Measurements from ENCODE around the gene HSD3B7.

Gene HSD3B7

DNA sequence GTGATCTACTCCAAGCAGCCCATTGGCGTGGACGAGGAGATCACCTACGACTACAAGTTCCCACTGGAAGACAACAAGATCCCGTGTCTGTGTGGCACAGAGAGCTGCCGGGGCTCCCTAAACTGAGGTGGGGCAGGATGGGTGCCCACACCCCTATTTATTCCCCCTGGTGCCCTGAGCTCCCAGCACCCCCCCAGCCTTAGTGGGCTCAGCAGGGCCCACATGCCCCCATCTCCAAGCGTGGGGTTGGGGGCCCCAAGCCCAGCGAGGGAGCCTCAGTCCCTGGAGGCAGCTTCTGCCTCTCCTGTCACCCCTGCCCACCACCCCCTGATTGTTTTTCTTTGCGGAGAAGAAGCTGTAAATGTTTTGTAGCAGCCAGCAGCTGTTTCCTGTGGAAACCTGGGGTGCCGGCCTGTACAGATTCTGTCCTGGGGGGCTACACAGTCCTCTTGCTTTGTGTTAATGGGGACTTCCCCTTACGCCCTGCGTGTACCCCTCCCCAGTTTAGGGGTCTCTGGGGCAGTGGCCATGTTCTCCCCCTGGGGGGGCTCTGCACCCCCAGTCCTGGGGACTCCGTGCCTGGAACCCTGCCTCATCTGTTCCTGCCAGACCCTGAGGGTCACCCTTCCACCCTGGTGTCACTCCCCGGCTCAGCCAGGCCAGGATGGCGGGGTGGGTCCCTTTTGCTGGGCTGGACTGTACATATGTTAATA lies 953 bp upstream of the HSD3B7 start:
- no peak for DNase-seq

DNA sequence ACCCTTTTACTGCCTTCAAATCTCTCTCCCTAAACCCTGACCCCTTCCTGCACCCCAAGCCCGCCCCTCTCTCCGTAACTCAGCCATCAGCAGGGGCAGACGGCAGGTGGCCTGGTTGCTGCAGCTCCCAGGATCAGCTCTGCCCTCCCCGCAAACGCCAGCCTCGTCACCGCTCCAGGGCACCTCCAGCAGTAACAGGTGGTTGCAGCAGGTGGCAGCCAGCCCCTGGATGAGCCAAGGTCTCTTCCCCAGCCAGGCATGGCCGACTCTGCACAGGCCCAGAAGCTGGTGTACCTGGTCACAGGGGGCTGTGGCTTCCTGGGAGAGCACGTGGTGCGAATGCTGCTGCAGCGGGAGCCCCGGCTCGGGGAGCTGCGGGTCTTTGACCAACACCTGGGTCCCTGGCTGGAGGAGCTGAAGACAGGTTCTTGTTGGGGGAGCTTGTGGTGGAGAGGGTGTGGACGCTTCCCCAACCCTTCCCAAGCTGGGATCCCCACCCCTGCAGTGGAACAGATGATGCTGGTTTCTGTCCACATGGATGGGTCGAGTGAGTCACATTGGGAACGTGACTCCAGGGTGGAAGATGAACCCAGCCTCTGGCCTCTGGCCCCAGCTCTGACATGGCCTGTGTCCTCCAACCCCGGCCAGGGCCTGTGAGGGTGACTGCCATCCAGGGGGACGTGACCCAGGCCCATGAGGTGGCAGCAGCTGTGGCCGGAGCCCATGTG lies 558 bp downstream of the HSD3B7 start:
- DNase-seq: no peak

DNA sequence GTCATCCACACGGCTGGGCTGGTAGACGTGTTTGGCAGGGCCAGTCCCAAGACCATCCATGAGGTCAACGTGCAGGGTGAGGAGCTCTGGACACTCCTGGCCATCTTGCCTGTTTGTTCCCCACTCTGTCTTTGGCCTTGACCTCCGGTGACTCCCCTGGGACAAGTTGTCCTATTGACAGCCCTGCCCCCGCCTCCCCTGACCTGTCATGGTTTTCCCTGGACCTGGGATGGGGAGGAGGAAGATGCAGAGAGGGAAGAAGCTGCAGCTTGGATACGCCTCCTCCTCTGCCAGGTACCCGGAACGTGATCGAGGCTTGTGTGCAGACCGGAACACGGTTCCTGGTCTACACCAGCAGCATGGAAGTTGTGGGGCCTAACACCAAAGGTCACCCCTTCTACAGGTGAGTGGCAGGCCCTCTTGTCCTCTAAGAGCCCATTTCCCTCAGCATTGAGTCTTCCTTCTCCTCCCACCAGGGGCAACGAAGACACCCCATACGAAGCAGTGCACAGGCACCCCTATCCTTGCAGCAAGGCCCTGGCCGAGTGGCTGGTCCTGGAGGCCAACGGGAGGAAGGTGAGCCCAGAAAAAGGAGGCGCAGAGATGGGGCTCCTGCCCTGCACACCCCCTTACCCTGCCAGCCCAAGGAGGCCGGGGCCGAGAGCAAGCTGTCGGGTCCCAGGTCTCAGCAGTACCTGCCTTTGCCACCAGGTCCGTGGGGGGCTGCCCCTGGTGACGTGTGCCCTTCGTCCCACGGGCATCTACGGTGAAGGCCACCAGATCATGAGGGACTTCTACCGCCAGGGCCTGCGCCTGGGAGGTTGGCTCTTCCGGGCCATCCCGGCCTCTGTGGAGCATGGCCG lies 1.4 kb downstream of the HSD3B7 start:
- no peak for DNase-seq

DNA sequence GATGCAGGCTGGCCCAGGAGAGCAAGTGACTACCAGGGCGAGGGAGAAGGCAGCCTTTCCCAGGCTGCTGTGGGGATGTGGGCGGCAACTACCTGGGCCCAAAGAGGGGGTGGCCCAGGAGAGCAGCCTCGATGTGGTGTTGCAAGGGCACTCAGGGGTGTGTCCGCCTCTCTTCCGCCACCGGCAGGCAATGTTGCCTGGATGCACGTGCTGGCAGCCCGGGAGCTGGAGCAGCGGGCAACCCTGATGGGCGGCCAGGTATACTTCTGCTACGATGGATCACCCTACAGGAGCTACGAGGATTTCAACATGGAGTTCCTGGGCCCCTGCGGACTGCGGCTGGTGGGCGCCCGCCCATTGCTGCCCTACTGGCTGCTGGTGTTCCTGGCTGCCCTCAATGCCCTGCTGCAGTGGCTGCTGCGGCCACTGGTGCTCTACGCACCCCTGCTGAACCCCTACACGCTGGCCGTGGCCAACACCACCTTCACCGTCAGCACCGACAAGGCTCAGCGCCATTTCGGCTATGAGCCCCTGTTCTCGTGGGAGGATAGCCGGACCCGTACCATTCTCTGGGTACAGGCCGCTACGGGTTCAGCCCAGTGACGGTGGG lies 2.7 kb downstream of the HSD3B7 start:
- no peak for DNase-seq

DNA sequence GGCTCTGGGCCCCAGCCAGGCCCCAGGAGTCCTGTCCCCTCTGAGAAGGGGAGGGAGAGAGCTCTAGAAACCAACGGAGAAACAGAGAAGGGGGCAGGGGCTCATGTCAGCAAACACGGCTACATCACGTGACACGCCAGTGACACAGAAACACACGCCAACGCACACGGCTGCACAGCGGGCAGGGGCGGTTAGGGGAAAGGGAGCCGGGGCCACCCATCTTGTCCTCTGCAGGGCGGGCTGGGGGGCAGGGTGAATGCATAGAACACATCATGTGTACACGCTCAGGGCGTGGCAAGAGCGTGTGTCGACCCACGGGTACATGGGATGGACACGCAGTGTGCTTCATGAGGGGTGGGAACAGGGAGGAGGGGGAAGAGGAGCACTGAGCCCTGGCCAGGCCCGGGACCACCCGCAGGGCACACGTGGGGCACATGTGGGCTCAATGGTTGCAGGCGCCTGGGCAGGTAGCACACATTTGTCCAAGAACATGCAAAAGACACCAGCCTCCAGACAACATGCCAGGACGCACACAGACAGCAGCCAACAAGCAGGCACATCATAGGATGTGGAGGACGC lies 4.6 kb downstream of the HSD3B7 start:
- no peak for DNase-seq

DNA sequence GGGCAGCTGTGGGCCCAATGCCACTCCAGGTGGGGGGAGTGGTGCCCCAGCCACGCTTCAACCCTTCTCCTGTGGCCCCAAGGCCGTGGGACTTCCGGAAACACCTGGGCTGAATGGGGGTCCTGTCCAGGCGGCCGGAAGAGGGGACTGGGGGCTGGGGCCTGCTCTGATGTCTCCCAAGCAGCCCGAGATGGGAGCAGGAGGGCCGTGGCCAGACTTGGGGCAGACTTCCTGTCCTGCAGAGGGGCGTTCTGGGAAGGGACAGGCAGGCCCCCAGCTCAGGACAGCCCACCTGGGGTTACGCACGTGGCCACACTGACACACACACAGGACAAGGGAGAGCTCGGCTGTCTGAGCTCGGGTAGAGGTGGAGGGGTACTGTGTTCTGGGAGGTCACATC lies 5.1 kb downstream of the HSD3B7 start:
- no peak for DNase-seq

DNA sequence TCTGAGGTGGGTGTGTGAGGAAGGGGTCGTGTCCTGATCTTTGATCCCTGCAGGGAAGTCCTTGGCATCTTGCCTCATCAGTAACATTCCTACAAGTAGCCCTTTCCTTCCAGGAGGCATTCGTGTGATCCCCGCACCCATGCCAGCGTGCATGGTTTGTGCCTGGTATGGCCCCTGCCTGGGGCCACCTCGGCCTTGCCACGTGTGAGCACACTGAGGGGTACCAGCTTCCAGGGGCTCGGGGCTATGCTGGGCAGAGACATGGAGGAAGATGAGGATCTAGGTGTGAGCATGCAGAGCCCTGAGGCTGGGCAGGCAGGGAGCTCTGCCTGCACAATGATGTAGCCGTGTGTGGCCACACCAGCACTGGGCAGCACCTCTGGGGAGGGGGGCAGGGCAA lies 6.0 kb downstream of the HSD3B7 start:
- no peak for DNase-seq

DNA sequence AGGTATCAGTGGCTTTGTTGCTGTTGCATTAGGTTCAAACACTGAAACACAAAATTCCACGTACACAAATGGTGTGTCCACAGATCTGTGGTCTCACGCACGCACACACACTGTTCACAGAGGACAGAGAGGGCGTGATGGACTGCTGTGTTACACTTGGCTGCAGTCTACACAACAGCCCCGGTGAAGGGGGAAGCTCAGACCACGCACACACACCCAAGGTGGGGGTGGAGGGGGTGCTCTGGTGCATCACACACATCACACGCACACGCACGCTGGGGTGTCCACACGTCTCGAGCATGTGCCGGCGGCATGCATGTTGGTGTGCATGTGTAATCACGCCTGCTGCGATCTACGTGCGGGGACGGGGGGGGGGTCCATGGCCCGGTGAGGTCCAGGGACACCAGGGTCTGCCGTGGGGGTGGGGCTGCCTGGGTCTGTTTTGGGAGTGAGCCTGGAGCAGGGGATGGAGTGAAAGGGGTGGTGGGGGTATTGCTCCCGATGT lies 7.3 kb downstream of the HSD3B7 start:
- DNase-seq: no peak

DNA sequence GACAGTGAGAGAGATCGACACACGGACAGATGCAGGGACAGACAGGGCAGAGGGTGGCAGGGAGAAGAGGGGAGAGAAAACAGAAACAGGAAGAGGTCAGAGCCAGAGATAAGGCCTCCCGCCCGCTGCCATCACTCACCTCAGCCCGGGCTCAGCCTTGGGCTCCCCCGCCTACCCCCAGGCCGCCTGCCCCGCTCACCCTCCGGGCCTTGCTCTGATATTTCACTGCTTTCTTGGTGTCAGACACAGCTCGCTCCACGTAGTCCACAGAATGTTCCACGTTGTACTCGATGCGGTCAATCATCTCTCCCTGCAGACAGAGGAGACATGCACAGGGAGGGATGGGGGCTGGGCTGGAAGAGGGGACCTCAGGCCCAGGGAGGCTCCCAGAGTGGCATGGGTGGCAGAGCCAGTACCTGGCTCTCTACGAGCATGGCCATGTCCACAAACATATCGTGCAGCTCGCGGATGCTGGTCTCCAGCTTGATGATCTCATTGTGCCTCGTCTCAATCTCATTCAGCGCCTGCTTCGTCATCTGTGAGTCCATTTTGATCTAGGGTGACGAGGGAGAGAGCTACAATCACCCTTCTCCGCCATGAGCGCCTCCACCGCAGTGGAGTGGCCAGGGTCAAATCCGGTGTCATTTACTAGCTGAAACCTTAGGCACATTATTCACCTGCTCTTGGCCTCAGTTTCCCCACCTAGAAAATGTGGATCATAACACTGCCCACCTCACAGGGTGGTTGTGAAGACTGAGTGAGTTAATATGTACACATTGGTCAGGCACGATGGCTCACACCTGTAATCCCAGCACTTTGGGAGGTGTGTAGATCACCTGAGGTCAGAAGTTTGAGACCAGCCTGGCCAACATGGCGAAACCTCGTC lies 8.2 kb downstream of the HSD3B7 start:
- no peak for DNase-seq

DNA sequence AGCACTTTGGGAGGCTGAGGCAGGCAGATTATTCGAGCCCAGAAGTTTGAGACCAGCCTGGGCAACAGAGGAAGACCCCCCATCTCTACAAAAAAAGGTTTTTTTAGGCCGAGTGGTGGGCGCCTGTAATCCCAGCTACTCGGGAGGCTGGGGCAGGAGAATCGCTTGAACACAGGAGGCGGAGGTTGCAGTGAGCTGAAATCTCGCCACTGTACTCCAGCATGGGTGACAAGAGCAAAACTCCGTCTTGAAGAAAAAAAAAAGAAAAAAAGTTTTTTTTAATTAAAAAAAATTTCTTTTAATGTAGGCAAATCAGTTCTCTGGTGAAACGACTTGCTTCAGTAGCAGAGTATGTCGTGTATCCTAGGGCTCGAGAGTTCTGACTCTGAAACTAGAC lies 10.9 kb downstream of the HSD3B7 start:
- DNase-seq: no peak

DNA sequence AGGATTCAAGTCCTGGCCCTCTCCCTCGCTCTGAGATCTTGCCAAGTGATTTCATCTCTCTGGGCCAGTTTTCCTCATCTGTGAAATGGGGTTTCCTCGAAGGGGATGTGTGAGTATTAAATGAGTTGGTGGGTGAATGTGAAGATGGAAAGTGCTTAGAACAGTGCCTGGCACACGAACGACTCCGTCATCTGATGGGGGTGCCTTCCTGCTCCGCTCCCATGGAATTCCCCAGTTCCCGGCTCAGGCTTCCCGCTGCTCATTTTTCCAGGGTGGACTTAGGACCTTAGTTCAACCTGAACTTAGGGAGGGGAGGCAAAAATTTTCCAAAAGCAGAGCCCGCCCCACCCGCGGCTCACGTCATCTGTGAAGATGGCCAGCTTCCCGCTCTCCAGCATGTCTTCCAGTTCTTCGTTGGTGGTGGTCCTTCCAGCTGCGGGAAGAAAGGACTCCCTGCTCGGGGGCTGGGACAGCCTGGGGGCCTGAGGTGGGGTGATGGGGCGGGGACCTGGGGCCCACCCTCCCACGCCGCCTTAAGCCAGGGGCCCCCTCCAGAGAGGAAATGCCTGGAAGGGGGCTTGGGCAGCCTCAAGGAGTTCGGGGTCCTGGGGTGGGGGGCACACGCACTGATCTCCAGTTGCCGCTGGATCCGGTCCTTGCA lies 11.4 kb downstream of the HSD3B7 start:
- DNase-seq: no peak

DNA sequence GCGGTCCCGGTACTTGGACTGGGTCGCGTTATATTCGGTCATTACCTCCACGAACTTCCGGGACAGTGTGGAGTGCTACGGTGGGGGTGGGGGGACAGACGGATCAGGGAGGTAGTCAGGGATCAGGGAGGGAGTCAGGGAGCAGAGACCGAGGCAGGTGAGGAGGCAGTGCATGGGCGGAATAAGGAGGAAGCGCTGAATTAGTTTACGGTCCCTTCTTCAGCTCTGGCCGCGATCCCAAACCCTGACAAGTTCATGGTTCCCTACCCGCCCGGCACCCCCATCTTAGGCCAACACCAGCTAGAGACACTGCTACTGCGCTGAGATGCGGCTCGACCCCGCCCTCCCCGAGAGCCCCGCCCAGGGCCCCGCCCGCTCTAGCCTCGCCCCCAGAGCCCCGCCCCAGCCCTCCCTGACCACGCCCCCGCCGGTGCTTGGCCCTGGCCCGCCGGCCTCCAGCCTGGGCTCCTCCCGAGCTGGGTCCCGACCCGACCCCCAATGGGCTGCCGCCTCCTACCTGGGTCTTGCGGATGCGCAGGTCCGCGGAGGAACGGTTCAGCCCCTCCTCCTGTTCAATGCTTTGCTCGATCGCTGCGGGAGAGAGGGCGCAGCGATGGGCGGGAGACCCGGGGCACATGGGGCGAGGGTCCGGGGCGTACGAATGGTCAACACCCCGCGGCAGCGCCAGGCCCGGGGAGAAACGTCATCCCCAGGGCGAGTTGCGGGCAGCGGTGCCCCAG lies 12.1 kb downstream of the HSD3B7 start:
- DNase-seq: no peak

DNA sequence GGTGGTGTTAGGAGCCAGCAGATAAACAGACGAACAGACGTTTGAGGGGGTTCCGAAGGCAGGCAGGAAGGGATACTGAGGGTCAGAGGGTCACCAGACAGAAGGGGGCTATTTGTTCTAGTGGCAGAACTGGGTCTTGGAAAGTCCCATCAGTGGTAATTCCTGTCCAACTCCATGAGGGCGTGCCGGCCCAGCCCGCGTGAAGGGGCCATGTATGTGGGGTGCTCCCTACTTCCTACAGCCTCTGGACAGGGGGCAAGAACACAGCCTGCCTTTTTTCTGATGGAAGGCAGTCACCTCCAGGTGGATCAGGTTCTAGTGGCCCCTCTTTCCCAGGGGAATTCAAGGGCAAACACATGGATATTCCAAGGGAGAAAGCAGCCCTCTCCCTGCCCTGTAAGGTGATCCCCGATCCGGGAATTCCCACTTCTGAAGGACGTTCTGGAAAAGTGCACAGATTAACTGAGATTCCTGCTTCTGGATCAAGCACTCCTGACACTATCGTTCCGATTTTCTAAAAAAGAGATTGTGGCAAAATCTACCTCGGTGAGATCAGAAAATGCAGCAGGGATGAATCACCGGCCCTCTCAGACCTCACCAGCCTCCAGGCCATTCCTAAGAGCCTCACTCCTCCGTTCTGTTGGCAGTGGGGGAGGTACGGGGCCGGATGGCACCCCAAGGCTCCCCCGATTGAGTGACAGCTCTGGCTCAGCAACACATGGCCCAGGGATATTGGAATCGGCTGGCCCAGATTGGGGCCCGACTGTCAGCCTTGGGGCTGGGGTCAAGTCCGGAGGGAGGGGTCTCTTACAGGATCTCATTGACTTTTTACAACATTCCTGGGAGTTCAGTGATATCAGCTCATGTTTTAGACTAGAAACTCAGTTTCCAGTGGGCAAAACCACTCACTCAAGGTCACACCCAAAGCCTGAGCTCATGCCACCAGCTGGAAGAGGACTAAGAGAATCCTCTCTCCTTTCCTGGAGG lies 13.0 kb downstream of the HSD3B7 start:
- DNase-seq: no peak

DNA sequence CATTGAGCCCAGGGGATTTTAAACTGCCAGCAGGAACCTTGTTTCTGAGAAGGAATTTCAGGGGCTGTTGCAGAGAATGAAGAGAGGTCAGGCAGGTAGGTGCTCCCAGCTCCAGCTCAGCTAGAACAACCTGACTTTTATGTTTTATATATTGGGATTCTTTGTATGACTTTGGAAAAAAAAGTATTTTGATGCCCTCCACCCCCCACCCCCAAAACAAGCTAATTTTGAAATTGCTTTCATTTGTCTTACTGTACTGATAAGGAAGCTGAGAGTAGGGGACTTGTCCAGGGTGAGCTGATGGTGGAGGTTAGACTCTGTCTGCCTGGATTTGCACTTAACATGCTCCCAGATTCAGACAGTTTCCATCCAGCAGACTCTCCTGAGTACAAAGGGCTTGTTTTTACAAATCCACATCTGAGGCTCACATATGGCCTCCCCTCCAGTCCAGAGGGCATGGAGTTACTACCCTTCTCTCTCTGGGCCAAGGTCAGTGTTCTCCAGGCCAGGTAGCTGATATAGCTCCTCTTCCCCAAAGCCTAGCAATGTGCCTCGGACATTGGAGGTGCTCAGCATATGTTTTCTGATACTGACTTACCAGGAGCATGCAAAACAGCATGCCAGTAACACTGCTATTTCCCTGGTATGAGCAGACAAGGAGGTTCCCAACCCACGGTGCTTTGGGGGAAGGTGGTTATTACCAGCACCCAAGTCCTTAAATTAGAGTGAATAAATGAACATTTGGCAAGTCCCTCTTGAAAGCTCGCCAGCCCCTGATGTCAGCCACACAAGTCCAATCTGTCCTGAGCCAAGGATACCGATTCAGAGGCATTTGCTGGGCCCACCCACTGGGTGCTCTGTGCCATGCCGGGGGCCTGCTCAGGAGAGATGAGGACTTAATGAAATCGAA lies 14.1 kb downstream of the HSD3B7 start:
- no peak for DNase-seq

DNA sequence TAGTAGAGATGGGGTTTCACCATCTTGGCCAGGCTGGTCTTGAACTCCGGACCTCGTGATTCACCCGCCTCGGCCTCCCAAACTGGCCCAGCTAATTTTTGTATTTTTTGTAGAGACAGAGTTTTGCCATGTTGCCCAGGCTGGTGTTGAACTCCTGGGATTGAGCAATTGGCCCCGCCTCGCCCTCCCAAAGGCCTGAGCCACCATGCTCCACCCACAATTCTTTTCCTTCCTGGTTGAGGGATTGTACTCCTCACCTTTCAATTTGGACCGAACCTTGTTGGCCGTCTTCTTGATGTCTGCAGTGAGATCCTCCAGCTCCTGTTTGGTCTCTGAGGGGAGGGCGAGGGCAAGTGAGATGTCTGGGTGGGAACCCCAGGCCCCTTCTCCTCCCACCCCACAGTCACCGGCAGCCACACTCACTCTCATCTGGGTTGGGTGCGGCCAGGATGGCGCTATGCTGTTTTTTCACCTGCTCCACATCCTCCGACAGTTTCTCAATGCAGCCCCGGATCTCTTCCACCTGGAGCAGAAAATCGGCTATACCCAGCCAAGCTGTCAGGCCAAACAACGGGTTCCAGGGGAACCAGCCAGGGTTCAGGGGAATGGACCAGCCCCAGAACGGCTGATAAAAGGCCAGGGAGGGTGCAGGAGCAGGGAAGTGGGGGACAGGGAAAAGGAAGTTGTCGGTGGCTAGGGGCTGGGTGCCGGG lies 15.8 kb downstream of the HSD3B7 start:
- DNase-seq: no peak

DNA sequence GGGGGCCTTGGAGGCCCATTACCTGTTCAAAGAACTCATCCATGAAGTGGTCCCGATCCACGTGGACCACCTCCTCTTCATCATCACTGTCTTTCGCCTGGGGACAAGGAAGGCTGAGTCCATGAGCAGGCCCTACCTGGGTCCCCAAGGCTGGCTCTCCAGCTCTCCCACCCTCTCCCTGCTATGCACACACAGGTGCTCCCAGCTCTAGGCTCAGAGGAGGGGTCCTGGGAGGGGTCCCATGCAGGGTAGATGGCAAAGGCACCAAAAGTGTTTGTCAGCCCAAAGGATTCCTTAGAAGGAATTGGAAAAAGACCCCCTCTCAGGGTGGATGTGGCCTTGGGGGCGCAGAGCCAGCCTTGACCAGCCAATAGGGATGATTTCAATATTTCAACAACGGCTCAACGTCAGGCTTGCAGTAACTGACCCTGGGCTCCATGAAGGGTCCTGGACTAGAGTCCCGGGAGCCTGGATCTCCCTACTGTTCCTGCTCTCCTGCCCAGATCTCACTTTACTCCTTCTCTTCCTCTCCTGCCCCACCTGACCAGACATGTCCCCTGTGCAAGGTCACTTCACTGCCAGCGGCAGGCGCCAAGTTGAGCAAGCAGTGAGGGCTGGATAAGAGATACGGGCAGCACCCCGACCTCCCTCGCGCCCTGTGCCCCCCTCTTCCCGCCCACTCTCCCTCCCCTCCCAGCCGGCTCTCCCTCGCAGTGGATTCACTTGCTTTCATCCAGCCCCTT lies 16.7 kb downstream of the HSD3B7 start:
- no peak for DNase-seq

Data from NCI-H187 treated with DMSO at 0.1 percent for 48 hours (cell line).